Neural progenitor cell (in vitro differentiated cells): ENCODE results near the gene MYORG. TPM values are rescaled to one million over a fixed set of nuclear protein-coding genes. Genes with fewer than 3 reads are reported as not detected.

Experiments used
- DNase-seq: peaks from one replicate; pipeline ENCODE4 v3.0.0-alpha.2; 2016; ENCODE audit warnings: low spot score
- H2AFZ ChIP-seq: fragments of 200-600 bp; sonication (generic); replicated peaks from 2 replicates; pipeline ENCODE4 v1.6.1; 2016; ENCODE audit warnings: antibody characterized with exemption
- H3F3A ChIP-seq: fragments of 200-600 bp; sonication (generic); 2 replicates; pipeline ENCODE4 v1.6.1; 2016; ENCODE audit warnings: antibody characterized with exemption, low read depth
- H3K27ac ChIP-seq: fragments of 200-600 bp; sonication (generic); 2 replicates; pipeline ENCODE4 v1.5.1; 2016; ENCODE audit warnings: mild to moderate bottlenecking
- H3K27me3 ChIP-seq: fragments of 200-600 bp; sonication (generic); 2 replicates; pipeline ENCODE4 v1.6.1; 2016; ENCODE audit warnings: mild to moderate bottlenecking, moderate library complexity
- H3K36me3 ChIP-seq: fragments of 200-600 bp; sonication (generic); 2 replicates; pipeline ENCODE4 v1.5.1; 2016
- H3K4me1 ChIP-seq: fragments of 200-600 bp; sonication (generic); 2 replicates; pipeline ENCODE4 v1.6.1; 2016; ENCODE audit warnings: mixed run types
- H3K4me2 ChIP-seq: fragments of 200-600 bp; sonication (generic); 2 replicates; pipeline ENCODE4 v1.6.1; 2016
- H3K4me3 ChIP-seq: fragments of 200-600 bp; sonication (generic); 2 replicates; pipeline ENCODE4 v1.5.1; 2016
- H3K79me2 ChIP-seq: fragments of 200-600 bp; sonication (generic); 2 replicates; pipeline ENCODE4 v1.6.1; 2016; ENCODE audit warnings: low read depth
- H3K9ac ChIP-seq: fragments of 200-600 bp; sonication (generic); 2 replicates; pipeline ENCODE4 v1.6.1; 2016
- H3K9me3 ChIP-seq: fragments of 200-600 bp; sonication (generic); 2 replicates; pipeline ENCODE4 v1.5.1; 2016; ENCODE audit warnings: low read depth
- H4K20me1 ChIP-seq: fragments of 200-600 bp; sonication (generic); 2 replicates; pipeline ENCODE4 v1.6.1; 2016; ENCODE audit warnings: low read depth
- H3K27ac Mint-ChIP-seq: 3 replicates; pipeline ENCODE4 v1.8.0; 2021; ENCODE audit warnings: mixed read lengths
- H3K27me3 Mint-ChIP-seq: 2 replicates; pipeline ENCODE4 v1.8.0; 2022; ENCODE audit warnings: low read depth, mild to moderate bottlenecking, inconsistent platforms, moderate library complexity, mixed read lengths; ENCODE audit not compliant: insufficient read depth
- H3K36me3 Mint-ChIP-seq: 3 replicates; pipeline ENCODE4 v1.8.0; 2021; ENCODE audit warnings: mixed read lengths
- H3K4me1 Mint-ChIP-seq: 3 replicates; pipeline ENCODE4 v1.8.0; 2021; ENCODE audit warnings: mixed read lengths
- H3K4me3 Mint-ChIP-seq: 3 replicates; pipeline ENCODE4 v1.8.0; 2021; ENCODE audit warnings: mild to moderate bottlenecking, moderate library complexity, mixed read lengths
- H3K9me3 Mint-ChIP-seq: 3 replicates; pipeline ENCODE4 v1.8.0; 2020; ENCODE audit warnings: mixed read lengths
- EZH2 ChIP-seq: fragments of 200-600 bp; sonication (generic); IDR thresholded peaks from 2 replicates; pipeline ENCODE4 v1.6.1; 2017; ENCODE audit warnings: antibody characterized with exemption, mild to moderate bottlenecking, moderate library complexity
- EZH2phosphoT487 ChIP-seq: fragments of 200-600 bp; sonication (generic); IDR thresholded peaks from 2 replicates; pipeline ENCODE4 v1.6.1; 2017; ENCODE audit warnings: antibody characterized with exemption
- total RNA-seq: library from RNA; depleted of rRNA; stranded (reverse); fragments of >200 nt; gene quantifications from 2 replicates; pipeline ENCODE4 v1.2.3, GENCODE V29; 2015; ENCODE audit warnings: low replicate concordance
- TF ChIP-seq, protein P1 (sequence below): fragments of 200-600 bp; sonication (generic); IDR thresholded peaks from 2 replicates; pipeline ENCODE4 v1.5.1; 2017; ENCODE audit warnings: antibody characterized with exemption, mild to moderate bottlenecking

Gene MYORG
- total RNA-seq, 1 donor from 2014 or later, result 0.04 TPM

DNA sequence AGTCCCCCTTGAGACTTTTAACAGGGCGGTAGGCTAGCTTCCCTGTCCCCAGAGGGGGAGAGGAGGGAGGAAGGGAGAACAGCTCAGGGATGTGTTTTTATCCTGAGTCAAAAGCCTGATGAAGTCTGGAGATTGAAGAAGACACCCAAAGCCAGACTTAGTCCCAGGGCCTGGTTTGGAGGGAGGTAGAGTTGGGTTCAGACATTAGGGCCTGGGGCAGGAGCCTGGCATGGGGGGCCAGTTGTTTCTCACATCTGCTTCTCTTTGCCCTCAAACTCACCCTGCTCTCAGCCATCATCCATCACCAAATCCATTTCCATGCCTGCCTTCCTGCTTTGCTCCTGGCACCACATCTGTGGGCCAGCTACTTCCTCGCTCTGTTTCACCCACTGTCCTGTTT is 2.9 kb downstream of the MYORG start:
- Histone ChIP-seq H3K27me3 (peaks cover 56% of the 10 kb centered on the region), H2AFZ (no peak overlapping the region), H3K9me3 (no peaks in the 10 kb centered on the region), H3K27ac (no peak overlapping the region), H3K4me2 (no peak overlapping the region), H3K4me1 (no peaks in the 10 kb centered on the region), H3K79me2 (no peaks in the 10 kb centered on the region), H3F3A (no peaks in the 10 kb centered on the region), H3K9ac (no peak overlapping the region), H3K4me3 (no peak overlapping the region), H4K20me1 (peaks cover 5% of the 10 kb centered on the region), H3K36me3 (no peaks in the 10 kb centered on the region)
- DNase-seq, result no peak
- Mint-ChIP-seq H3K27ac (no peak overlapping the region), H3K4me3 (no peak overlapping the region), H3K9me3 (peaks cover 9% of the 10 kb centered on the region), H3K4me1 (peaks cover 14% of the 10 kb centered on the region), H3K27me3 (peaks cover 17% of the 10 kb centered on the region), H3K36me3 (peaks cover 21% of the 10 kb centered on the region)
- TF ChIP-seq EZH2phosphoT487, result no peak
- TF ChIP-seq, protein P1, sequence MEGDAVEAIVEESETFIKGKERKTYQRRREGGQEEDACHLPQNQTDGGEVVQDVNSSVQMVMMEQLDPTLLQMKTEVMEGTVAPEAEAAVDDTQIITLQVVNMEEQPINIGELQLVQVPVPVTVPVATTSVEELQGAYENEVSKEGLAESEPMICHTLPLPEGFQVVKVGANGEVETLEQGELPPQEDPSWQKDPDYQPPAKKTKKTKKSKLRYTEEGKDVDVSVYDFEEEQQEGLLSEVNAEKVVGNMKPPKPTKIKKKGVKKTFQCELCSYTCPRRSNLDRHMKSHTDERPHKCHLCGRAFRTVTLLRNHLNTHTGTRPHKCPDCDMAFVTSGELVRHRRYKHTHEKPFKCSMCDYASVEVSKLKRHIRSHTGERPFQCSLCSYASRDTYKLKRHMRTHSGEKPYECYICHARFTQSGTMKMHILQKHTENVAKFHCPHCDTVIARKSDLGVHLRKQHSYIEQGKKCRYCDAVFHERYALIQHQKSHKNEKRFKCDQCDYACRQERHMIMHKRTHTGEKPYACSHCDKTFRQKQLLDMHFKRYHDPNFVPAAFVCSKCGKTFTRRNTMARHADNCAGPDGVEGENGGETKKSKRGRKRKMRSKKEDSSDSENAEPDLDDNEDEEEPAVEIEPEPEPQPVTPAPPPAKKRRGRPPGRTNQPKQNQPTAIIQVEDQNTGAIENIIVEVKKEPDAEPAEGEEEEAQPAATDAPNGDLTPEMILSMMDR, result no peak
- TF ChIP-seq EZH2, result no peak

DNA sequence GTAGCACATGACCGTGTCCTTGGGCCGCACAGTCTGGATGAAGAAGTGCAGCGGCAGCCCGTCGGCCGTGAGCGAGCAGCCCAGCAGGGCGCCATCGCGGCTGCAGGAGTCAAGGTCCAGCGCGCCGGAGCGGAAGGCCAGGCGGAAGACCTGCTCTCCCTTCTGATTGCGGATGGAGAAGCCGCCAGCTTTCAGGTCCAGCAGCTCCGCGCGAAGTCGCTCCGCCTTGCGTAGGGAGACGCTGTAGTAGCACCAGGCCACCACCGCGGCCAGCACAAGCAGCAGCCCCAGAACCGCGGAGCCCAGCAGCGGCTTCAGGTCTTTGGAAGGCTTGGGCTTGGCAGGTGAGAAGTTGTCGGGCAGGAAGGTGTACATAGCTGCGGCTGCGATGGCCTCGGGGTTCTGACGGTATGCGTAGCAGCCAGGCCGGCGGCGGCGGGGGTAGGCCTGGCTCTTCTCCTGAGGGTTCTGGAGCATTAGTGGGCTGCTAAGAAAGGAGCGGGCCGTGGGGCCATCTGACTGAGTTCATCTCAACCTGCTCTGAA is 4.2 kb downstream of the MYORG start:
- Mint-ChIP-seq H3K4me1 (peaks cover 14% of the 10 kb centered on the region), H3K4me3 (no peak overlapping the region), H3K36me3 (peaks cover 28% of the 10 kb centered on the region), H3K27ac (no peak overlapping the region), H3K9me3 (peaks cover 16% of the 10 kb centered on the region), H3K27me3 (peaks cover 9% of the 10 kb centered on the region)
- Histone ChIP-seq H3K4me3 (no peak overlapping the region), H3K4me1 (no peaks in the 10 kb centered on the region), H4K20me1 (peaks cover 5% of the 10 kb centered on the region), H3K9me3 (no peaks in the 10 kb centered on the region), H3K4me2 (no peak overlapping the region), H3K36me3 (no peaks in the 10 kb centered on the region), H2AFZ (no peak overlapping the region), H3F3A (no peaks in the 10 kb centered on the region), H3K27ac (no peak overlapping the region), H3K79me2 (no peaks in the 10 kb centered on the region), H3K9ac (no peak overlapping the region), H3K27me3 (peaks cover 43% of the 10 kb centered on the region)
- TF ChIP-seq EZH2 (no peak), EZH2phosphoT487 (no peak)
- TF ChIP-seq, protein P1, result no peak
- DNase-seq, result no peak

DNA sequence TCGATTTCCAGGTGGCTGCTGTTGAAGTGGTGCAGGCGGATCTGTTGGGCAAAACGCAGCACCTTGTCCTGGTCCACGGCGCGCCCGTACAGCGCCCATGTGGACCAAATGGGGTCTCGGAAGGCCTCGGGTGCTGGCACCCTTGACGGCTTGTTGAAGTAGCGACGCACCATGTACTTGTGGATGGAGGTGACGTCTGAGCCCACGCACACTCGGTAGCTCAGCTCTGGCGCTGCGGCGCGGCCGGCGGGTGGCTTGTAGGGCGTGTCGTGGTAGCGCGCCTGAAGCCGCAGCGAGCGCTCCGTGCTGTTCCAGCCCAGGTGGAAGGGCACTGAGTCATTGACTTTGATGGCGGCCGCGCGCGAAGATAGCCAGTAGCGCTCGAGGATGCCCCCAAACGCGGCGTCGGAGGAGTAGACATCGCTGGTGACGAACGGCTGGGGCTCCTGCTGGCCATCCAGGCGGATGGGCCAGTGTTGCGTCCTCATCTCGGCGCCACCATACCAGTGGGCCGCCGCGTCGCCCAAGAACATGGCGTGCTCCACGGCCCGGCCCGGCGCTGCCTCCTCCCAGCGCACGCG is 4.7 kb downstream of the MYORG start:
- Histone ChIP-seq H3K36me3 (no peaks in the 10 kb centered on the region), H3K27ac (no peak overlapping the region), H3K27me3 (peaks cover 38% of the 10 kb centered on the region), H3K4me3 (no peak overlapping the region), H2AFZ (no peak overlapping the region), H4K20me1 (peaks cover 5% of the 10 kb centered on the region), H3K9me3 (no peaks in the 10 kb centered on the region), H3K4me2 (no peak overlapping the region), H3K4me1 (no peaks in the 10 kb centered on the region), H3K79me2 (no peaks in the 10 kb centered on the region), H3K9ac (no peak overlapping the region), H3F3A (no peaks in the 10 kb centered on the region)
- TF ChIP-seq EZH2, result no peak
- no peak for TF ChIP-seq EZH2phosphoT487
- TF ChIP-seq, protein P1, result no peak
- no peak overlapping the region for H3K27ac Mint-ChIP-seq
- peaks cover 28% of the 10 kb centered on the region for H3K36me3 Mint-ChIP-seq
- peaks cover 22% of the 10 kb centered on the region for H3K9me3 Mint-ChIP-seq
- H3K4me1 Mint-ChIP-seq, result peaks cover 14% of the 10 kb centered on the region
- no peak overlapping the region for H3K4me3 Mint-ChIP-seq
- H3K27me3 Mint-ChIP-seq, result peaks cover 10% of the 10 kb centered on the region
- no peak for DNase-seq
